Mononuclear cell (primary cell): ENCODE results near the gene TP63. TPM values are rescaled to one million over a fixed set of nuclear protein-coding genes. Genes with fewer than 3 reads are reported as not detected.

Experiments used
- H3K27me3 ChIP-seq: 2 replicates; pipeline ENCODE4 v1.6.0; 2011; ENCODE audit warnings: low read length, control low read depth; ENCODE audit not compliant: insufficient read depth
- H3K4me1 ChIP-seq: 2 replicates; pipeline ENCODE4 v1.5.1; 2011; ENCODE audit warnings: mild to moderate bottlenecking, low read length, control low read depth; ENCODE audit not compliant: insufficient read depth
- H3K4me3 ChIP-seq: 2 replicates; pipeline ENCODE4 v1.5.1; 2011; ENCODE audit warnings: mild to moderate bottlenecking, low read length, moderate library complexity
- H3K9me3 ChIP-seq: 2 replicates; pipeline ENCODE4 v1.5.1; 2011; ENCODE audit warnings: low read depth, mild to moderate bottlenecking, control low read depth, low read length
- total RNA-seq: library from RNA; depleted of rRNA; stranded (reverse); fragments of >200 nt; gene quantifications from one replicate; pipeline ENCODE4 v1.2.3, GENCODE V29; 2012

The TP63 gene
- total RNA-seq, 1 donor: 0.21 TPM

- no peaks in the 10 kb centered on the region for H3K27me3 ChIP-seq
- H3K9me3 ChIP-seq: no peaks in the 10 kb centered on the region
- no peak overlapping the region for H3K4me3 ChIP-seq
- no peaks in the 10 kb centered on the region for H3K4me1 ChIP-seq
Measured at GRCh38 chr3:189718215-189718614, 87.0 kb downstream of the TP63 start.

DNA sequence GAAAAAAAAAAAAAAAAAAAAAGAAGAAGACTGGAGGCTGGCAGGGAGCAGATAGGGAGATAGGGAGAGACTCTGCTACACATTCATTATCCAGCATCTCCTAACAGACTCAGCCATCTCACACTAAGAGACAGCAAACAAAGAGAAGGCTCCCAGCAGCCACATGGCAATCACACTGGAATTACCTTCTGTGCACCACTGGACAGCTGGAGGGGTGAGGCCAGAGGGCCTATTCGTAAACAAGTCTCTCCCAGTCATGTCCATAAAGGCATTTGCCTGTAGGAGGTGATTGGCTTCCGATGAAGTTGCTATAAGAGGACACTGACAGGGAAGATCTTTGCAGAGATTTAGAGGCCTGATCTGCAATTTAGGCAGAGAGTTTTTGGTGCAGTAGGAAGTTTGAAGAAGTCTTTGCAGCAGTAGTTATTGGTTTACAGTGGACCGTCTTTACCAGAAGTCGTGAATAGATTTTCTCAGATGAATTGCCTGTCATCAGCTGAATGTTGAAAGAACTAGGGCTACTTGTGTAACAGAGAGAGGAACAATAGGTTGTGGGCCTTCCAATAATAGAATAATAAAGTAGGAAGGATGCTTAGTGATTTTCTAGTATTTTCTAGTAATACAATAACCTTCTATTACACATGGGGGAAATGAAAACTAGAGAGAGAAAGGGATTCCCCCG, 89.7 kb downstream of the TP63 start:
- no peaks in the 10 kb centered on the region for H3K9me3 ChIP-seq
- H3K4me3 ChIP-seq: no peak overlapping the region
- no peaks in the 10 kb centered on the region for H3K4me1 ChIP-seq
- no peaks in the 10 kb centered on the region for H3K27me3 ChIP-seq

GRCh38 chr3:189721873-189722665, 90.9 kb downstream of the TP63 start:
- Histone ChIP-seq H3K4me1 (no peaks in the 10 kb centered on the region), H3K27me3 (no peaks in the 10 kb centered on the region), H3K4me3 (no peak overlapping the region), H3K9me3 (no peaks in the 10 kb centered on the region)

DNA sequence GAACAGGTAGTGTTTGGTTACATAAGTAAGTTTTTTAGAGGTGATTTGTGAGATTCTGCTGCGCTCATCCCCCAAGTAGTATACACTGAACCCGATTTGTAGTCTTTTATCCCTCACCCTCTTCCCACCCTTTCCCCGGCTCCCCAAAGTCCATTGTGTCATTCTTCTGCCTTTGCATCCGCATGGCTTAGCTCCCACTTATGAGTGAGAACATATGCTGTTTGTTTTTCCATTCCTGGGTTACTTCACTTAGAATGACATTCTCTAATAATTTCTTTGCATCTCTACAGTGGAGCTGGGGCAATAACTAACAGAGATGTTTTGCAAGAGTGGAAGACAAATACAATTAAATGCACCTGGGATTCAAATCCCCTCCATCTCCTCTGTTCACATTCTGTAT, 93.2 kb downstream of the TP63 start:
- H3K4me1 ChIP-seq: no peaks in the 10 kb centered on the region
- H3K9me3 ChIP-seq: no peaks in the 10 kb centered on the region
- H3K4me3 ChIP-seq: no peak overlapping the region
- H3K27me3 ChIP-seq: no peaks in the 10 kb centered on the region

- Histone ChIP-seq H3K4me1 (no peaks in the 10 kb centered on the region), H3K4me3 (no peak overlapping the region), H3K9me3 (no peaks in the 10 kb centered on the region), H3K27me3 (no peaks in the 10 kb centered on the region)
Measured at GRCh38 chr3:189726277-189726676, 95.1 kb downstream of the TP63 start.

DNA sequence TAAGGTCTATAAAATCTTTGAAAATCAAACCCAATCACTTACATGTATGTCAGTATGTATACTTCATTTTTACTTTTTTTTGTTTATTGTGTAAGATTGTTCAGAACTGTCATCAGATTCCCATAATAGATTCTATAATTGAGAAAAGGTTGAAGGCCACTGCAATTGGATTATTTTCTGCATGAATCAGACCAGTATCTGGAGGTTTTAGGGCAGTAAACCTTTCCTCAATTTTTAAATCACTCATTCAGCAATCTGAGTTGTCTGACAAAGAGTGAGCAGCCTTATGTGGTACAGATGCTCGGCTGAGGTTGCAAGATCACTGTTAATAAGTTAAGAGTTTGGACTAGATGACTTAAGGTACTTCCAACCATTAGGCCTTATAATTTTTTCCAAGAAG, 96.0 kb downstream of the TP63 start:
- Histone ChIP-seq H3K9me3 (no peaks in the 10 kb centered on the region), H3K27me3 (no peaks in the 10 kb centered on the region), H3K4me1 (no peaks in the 10 kb centered on the region), H3K4me3 (no peak overlapping the region)

GRCh38 chr3:189727898-189728297, 96.7 kb downstream of the TP63 start:
- Histone ChIP-seq H3K27me3 (no peaks in the 10 kb centered on the region), H3K9me3 (no peaks in the 10 kb centered on the region), H3K4me3 (no peak overlapping the region), H3K4me1 (no peaks in the 10 kb centered on the region)

GRCh38 chr3:189728915-189729314, 97.7 kb downstream of the TP63 start:
- Histone ChIP-seq H3K9me3 (no peaks in the 10 kb centered on the region), H3K4me3 (no peak overlapping the region), H3K4me1 (no peaks in the 10 kb centered on the region), H3K27me3 (no peaks in the 10 kb centered on the region)

- no peaks in the 10 kb centered on the region for H3K4me1 ChIP-seq
- H3K9me3 ChIP-seq: no peaks in the 10 kb centered on the region
- no peaks in the 10 kb centered on the region for H3K27me3 ChIP-seq
- no peak overlapping the region for H3K4me3 ChIP-seq
Measured at GRCh38 chr3:189734061-189734460, 102.9 kb downstream of the TP63 start.

- no peaks in the 10 kb centered on the region for H3K27me3 ChIP-seq
- H3K4me1 ChIP-seq: no peaks in the 10 kb centered on the region
- no peak overlapping the region for H3K4me3 ChIP-seq
- no peaks in the 10 kb centered on the region for H3K9me3 ChIP-seq
Measured at GRCh38 chr3:189735913-189736312, 104.7 kb downstream of the TP63 start.

DNA sequence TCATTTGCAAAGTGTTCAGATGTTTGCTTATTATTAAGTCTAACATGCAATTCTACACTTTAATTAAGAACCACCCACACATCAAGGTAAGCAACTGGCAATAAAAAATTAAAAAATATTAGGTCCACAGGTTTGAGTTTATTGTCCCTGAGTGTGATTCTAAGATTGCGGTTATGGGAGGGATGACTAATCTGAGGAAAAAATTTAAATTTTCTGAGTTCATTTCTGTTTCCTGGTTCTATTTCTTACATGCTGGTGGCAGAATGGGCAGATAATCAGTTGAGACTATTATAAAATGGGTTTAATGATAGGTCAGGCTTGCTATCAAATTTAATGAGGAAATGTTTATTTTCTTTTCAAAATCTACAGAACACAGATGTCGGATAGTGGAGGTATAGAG, 105.9 kb downstream of the TP63 start:
- Histone ChIP-seq H3K4me1 (no peaks in the 10 kb centered on the region), H3K9me3 (no peaks in the 10 kb centered on the region), H3K27me3 (no peaks in the 10 kb centered on the region), H3K4me3 (no peak overlapping the region)

DNA sequence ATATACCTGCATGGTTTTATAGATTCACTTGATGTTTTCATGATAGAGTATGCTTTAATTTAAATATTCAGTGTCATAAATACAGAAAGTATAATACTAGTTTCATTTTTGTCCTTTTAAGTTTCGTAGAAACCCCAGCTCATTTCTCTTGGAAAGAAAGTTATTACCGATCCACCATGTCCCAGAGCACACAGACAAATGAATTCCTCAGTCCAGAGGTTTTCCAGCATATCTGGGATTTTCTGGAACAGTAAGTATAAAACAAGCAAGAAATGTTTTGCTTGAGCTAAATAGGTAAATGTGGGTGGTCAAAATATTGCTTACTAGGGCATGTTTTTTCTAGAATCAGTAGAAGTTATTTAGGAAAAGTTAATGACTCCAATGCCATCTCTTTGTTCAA, 106.4 kb downstream of the TP63 start:
- Histone ChIP-seq H3K4me3 (no peak overlapping the region), H3K9me3 (no peaks in the 10 kb centered on the region)

DNA sequence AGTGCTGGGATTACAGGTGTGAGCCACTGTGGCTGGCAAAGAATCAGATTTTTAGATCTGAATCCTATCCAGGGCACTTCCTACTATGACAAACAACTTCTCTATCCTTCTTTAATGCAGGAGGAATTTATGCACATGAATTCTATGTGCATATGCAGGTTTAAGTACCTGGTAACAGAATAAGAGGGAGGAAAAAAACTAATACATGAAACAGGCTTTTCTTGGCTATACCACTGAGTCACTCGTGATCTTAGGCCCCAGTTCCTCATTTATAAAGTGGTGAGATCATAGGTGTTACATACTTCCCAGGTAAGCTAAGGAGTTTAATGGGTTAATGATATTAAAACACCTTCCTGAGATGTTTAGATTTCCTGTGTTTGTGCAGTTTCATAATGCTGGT, 108.2 kb downstream of the TP63 start:
- Histone ChIP-seq H3K4me3 (no peak overlapping the region), H3K9me3 (no peaks in the 10 kb centered on the region), H3K27me3 (no peaks in the 10 kb centered on the region), H3K4me1 (no peaks in the 10 kb centered on the region)

More for the DNA sequence above, 106.4 kb downstream of the TP63 start:
- Histone ChIP-seq H3K27me3 (no peaks in the 10 kb centered on the region), H3K4me1 (no peaks in the 10 kb centered on the region)

GRCh38 chr3:189740156-189740555, 109.0 kb downstream of the TP63 start:
- no peaks in the 10 kb centered on the region for H3K9me3 ChIP-seq
- no peak overlapping the region for H3K4me3 ChIP-seq
- H3K27me3 ChIP-seq: no peaks in the 10 kb centered on the region
- no peaks in the 10 kb centered on the region for H3K4me1 ChIP-seq

DNA sequence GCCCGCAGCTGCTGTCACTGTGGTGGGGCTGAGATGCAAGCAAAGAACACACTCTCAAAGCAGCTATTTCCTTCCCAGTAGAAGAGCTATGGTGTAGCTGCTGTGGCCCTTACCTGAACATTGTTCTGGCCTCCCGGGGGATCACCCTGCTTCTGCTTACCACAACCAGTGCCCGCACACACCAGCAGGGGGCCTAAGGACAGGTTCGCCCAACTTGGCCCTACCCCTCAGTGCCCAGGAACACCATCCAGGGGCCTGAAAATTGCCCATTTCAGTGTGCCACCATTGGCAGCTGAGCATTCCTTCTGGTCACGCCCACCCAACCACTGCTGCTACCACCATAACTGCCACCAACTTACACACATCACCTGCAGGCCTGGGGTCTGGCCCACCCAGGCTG, 113.0 kb downstream of the TP63 start:
- Histone ChIP-seq H3K4me3 (no peak overlapping the region), H3K9me3 (peaks cover 7% of the 10 kb centered on the region), H3K27me3 (no peaks in the 10 kb centered on the region), H3K4me1 (no peaks in the 10 kb centered on the region)

DNA sequence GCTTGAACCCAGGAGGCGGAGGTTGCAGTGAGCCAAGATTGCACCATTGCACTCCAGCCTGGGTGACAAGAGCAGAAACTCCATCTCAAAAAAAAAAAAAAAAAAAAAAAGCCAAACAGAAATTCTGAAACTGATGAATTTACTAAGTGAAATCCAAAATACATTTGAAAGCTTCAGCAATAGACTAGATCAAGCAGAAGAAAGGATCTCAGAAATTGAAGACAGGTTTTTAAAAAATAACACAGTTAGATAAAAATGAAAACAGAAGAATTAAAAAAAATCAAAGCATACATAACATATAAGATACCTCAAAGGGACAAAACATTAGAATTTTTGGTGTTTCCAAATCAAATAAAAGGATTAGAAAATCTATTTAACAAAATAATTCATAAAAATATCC, 114.4 kb downstream of the TP63 start:
- H3K4me3 ChIP-seq: no peak overlapping the region
- no peaks in the 10 kb centered on the region for H3K27me3 ChIP-seq
- H3K9me3 ChIP-seq: peaks cover 7% of the 10 kb centered on the region
- no peaks in the 10 kb centered on the region for H3K4me1 ChIP-seq
